Pancreas (tissue), 10 donors: Measurements from ENCODE around the gene OCEL1. TPM values are rescaled to one million over a fixed set of nuclear protein-coding genes. Genes with fewer than 3 reads are reported as not detected.

Experiments
- ATAC-seq, 4 donors: fragments of 200-7000 bp; cut with Tn5 transposase; one replicate each; pipeline versions ENCODE4 v1.8.0 to v1.9.1; 2020; ENCODE audit warnings: mild to moderate bottlenecking in 4 of 4, moderate library complexity in 4 of 4
- DNase-seq, 6 donors: peaks; one replicate each; pipeline ENCODE4 v3.0.0-alpha.2; 2020
- FAIRE-seq: peaks from 2 replicates; lab custom pipeline; 2012; peaks lifted over from hg19 to GRCh38; lab: Jason Lieb, UNC
- H3K27ac ChIP-seq, 4 donors: fragments of 200-600 bp; sonication (generic); 1 replicate in 3 of 4; 2 replicates in 1 of 4; pipeline versions ENCODE4 v1.5.0 to v1.8.0; 2020
- H3K27me3 ChIP-seq, 4 donors: fragments of 200-600 bp; one replicate each; pipeline ENCODE4 v1.8.0; 2021
- H3K36me3 ChIP-seq, 3 donors: fragments of 200-600 bp; sonication (generic) in 1 of 3; one replicate each; pipeline versions ENCODE4 v1.5.0 to v1.8.0; 2020 to 2021
- H3K4me1 ChIP-seq, 3 donors: fragments of 200-600 bp; one replicate each; pipeline ENCODE4 v1.8.0; 2021
- H3K4me3 ChIP-seq, 4 donors: fragments of 200-600 bp; sonication (generic) in 2 of 4; one replicate each; pipeline versions ENCODE4 v1.5.0 to v1.8.0; 2020 to 2021
- H3K9me3 ChIP-seq, 4 donors: fragments of 200-600 bp; one replicate each; pipeline ENCODE4 v1.8.0; 2021
- CTCF ChIP-seq, 4 donors: fragments of 200-600 bp; sonication (generic) in 3 of 4; IDR thresholded peaks; one replicate each; pipeline versions ENCODE4 v1.5.0 to v1.8.0; 2021; ENCODE audit warnings: antibody characterized with exemption in 4 of 4
- WGBS, 2 donors: extraction: QIAGEN DNeasy Blood & Tissue Kit; methylation state at CpG; one replicate each; pipeline ENCODE4 v1.1.7; 2013; 5-methylcytosine and 5-hydroxymethylcytosine counted together
- intact Hi-C, 3 donors: fragments of 100-400 bp; cut with DNase I; formaldehyde crosslinking; loops; one replicate each; pipeline versions ENCODE4 v1.11.1 to v1.14.2; 2022
- polyA plus RNA-seq, 2 donors: library from polyadenylated mRNA; stranded (reverse); fragments of 200-250 nt; gene quantifications; one replicate each; pipeline ENCODE4 v1.2.3, GENCODE V29; 2013
- total RNA-seq, 6 donors: library from RNA; stranded (reverse); fragmentation: NEBNext Ultra II Directional in 4 of 6; extraction: Animal tissue kit (Norgen Biotek cat#: 25700) in 4 of 6; gene quantifications; one replicate each; pipeline versions ENCODE4 v1.2.1 to v1.2.4, GENCODE V29; 2021 to 2023
- donor health status: healthy with polysubstance abuse.
- donor health status: DM: no; HTN: no; CAD: no; lungs with moderate emphysema.
- donor health status: DM: no; HTN: no; CAD: no.
- donor health status: control.
- donor health status: control.
- donor health status: Bipolar disorder and iron deficiency.
- donor health status: DM: yes; HTN: yes; CAD: no.
- donor health status: DM: no; HTN: no; CAD: no.
- donor health status: DM: no; HTN: no; CAD: no.
- donor health status: DM: yes; HTN: yes; CAD: no.

OCEL1 gene
- total and polyA plus RNA-seq, 8 donors = 13.4 to 28.4 (median 18.1) TPM

DNA sequence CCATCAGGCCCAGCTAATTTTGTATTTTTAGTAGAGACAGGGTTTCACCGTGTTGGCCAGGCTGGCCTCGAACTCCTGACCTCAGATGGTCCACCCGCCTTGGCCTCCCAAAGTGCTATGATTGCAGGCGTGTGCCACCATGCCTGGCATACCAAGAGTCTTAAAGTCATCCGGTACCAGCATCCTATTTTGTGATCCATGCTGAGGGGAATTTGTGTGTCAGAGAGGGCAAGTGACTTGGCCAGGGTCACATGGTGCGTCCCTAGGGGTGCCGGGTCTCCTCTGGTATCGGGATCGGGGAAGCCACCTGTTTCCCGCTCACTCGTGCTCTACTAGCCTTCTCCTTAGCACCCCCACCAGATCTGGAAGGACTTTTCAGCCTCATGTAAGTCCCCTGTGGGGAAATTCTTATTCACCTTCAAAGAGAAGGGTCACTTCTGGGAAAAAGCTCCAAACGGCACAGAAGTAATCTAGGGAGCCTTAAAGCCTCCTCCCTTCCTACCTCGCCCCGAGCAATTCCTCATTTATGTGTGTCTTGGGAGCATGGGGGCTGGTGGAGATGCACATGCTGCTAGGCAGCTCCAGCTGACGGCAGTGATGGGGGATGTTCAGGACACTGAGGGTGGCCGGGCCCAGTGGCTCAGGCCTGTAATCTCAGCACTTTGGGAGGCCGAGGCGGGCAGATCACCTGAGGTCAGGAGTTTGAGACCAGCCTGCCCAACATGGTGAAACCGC lies 49.6 kb downstream of the OCEL1 start:
- no peaks in the 10 kb centered on the region for H3K9me3 ChIP-seq
- WGBS, 2 donors = 90 to 94% methylated on average over 19 of the region's 19 CpGs
- no peak for TF ChIP-seq CTCF (IDR thresholded peaks at IDR 0.05)
- H3K4me1 ChIP-seq = no peaks in the 10 kb centered on the region
- no peak overlapping the region for H3K27ac ChIP-seq
- peaks cover 0 to 28% (median 14%) of the 10 kb centered on the region in 3 donors for H3K36me3 ChIP-seq
- no peak for DNase-seq
- intact Hi-C loops = loop anchor here in 1 of 3 donors (5.0 to 10.0 kb wide), 2 partner anchors 68 to 511 kb away; no protein-coding TSS in a partner anchor
- ATAC-seq = no peak
- no peak for FAIRE-seq
- H3K27me3 ChIP-seq = no peaks in the 10 kb centered on the region
- no peak overlapping the region for H3K4me3 ChIP-seq

Other genes with a start within 250 kb of the OCEL1 start
- gene CPAMD8, start 199.4 kb upstream of the OCEL1 start, total RNA-seq = 1 to 10 TPM in 3 of 6 donors, under 1 TPM in 3; 0.60 to 4.2 (median 0.99) TPM
- gene CPAMD8, start 199.4 kb upstream of the OCEL1 start, polyA plus RNA-seq = 1 to 10 TPM; 3.0 to 5.2 TPM
- gene HAUS8, start 150.8 kb upstream of the OCEL1 start, total RNA-seq = 1 to 10 TPM; 2.0 to 5.6 (median 2.1) TPM
- 10 to 100 TPM in 1 of 2 donors, 1 to 10 TPM in 1; 6.5 to 12.0 TPM for gene HAUS8, start 150.8 kb upstream of the OCEL1 start, polyA plus RNA-seq
- gene MYO9B, start 150.4 kb upstream of the OCEL1 start, total RNA-seq = 10 to 100 TPM; 16.6 to 49.2 (median 20.8) TPM
- 10 to 100 TPM; 40.9 to 53.4 TPM for gene MYO9B, start 150.4 kb upstream of the OCEL1 start, polyA plus RNA-seq
- 10 to 100 TPM; 12.8 to 22.4 (median 16.4) TPM for gene USE1, start 10.9 kb upstream of the OCEL1 start, total RNA-seq
- gene USE1, start 10.9 kb upstream of the OCEL1 start, polyA plus RNA-seq = 10 to 100 TPM; 43.3 to 46.6 TPM
- 10 to 100 TPM; 32.5 to 51.2 (median 39.7) TPM for gene NR2F6, start 19.7 kb downstream of the OCEL1 start, total RNA-seq
- gene NR2F6, start 19.7 kb downstream of the OCEL1 start, polyA plus RNA-seq = 10 to 100 TPM; 21.3 to 23.5 TPM
- gene USHBP1, start 38.5 kb downstream of the OCEL1 start, total RNA-seq = 1 to 10 TPM; 1.2 to 2.9 (median 1.8) TPM
- 10 to 100 TPM in 1 of 2 donors, 1 to 10 TPM in 1; 9.3 to 11.1 TPM for gene USHBP1, start 38.5 kb downstream of the OCEL1 start, polyA plus RNA-seq
- gene BABAM1, start 41.2 kb downstream of the OCEL1 start, total RNA-seq = 10 to 100 TPM; 25.5 to 46.8 (median 31.8) TPM
- gene BABAM1, start 41.2 kb downstream of the OCEL1 start, polyA plus RNA-seq = 10 to 100 TPM; 64.1 to 71.1 TPM
- under 1 TPM in 5 of 6 donors, not detected in 1; 0.04 to 0.59 (median 0.12) TPM for gene ANKLE1, start 55.7 kb downstream of the OCEL1 start, total RNA-seq
- gene ANKLE1, start 55.7 kb downstream of the OCEL1 start, polyA plus RNA-seq = under 1 TPM; 0.23 to 0.35 TPM
- gene ABHD8, start 77.2 kb downstream of the OCEL1 start, total RNA-seq = 1 to 10 TPM; 5.2 to 8.6 (median 6.0) TPM
- 1 to 10 TPM; 8.5 TPM for gene ABHD8, start 77.2 kb downstream of the OCEL1 start, polyA plus RNA-seq
- 10 to 100 TPM; 32.4 to 41.9 (median 37.1) TPM for gene MRPL34, start 79.6 kb downstream of the OCEL1 start, total RNA-seq
- gene MRPL34, start 79.6 kb downstream of the OCEL1 start, polyA plus RNA-seq = 10 to 100 TPM; 42.9 to 78.1 TPM
- 10 to 100 TPM in 3 of 6 donors, 1 to 10 TPM in 3; 6.1 to 12.4 (median 9.3) TPM for gene DDA1, start 83.3 kb downstream of the OCEL1 start, total RNA-seq
- gene DDA1, start 83.3 kb downstream of the OCEL1 start, polyA plus RNA-seq = 10 to 100 TPM; 21.4 to 25.4 TPM
- 10 to 100 TPM in 1 of 6 donors, 1 to 10 TPM in 5; 4.9 to 10.2 (median 5.4) TPM for gene ANO8, start 108.6 kb downstream of the OCEL1 start, total RNA-seq
- gene ANO8, start 108.6 kb downstream of the OCEL1 start, polyA plus RNA-seq = 10 to 100 TPM in 1 of 2 donors, 1 to 10 TPM in 1; 7.1 to 19.0 TPM
- 10 to 100 TPM in 3 of 6 donors, 1 to 10 TPM in 3; 9.1 to 15.2 (median 11.2) TPM for gene GTPBP3, start 111.3 kb downstream of the OCEL1 start, total RNA-seq
- gene GTPBP3, start 111.3 kb downstream of the OCEL1 start, polyA plus RNA-seq = 10 to 100 TPM; 17.9 to 28.2 TPM
- gene PLVAP, start 151.1 kb downstream of the OCEL1 start, total RNA-seq = 10 to 100 TPM; 32.0 to 86.5 (median 58.4) TPM
- gene PLVAP, start 151.1 kb downstream of the OCEL1 start, polyA plus RNA-seq = 10 to 100 TPM; 70.5 to 87.6 TPM
- under 1 TPM in 2 of 6 donors, not detected in 4; 0.23 to 0.56 TPM for gene CCDC194, start 168.0 kb downstream of the OCEL1 start, total RNA-seq
- gene CCDC194, start 168.0 kb downstream of the OCEL1 start, polyA plus RNA-seq = not detected
- gene BST2, start 179.4 kb downstream of the OCEL1 start, total RNA-seq = 10 to 100 TPM in 4 of 6 donors, 1 to 10 TPM in 2; 3.9 to 34.6 (median 15.4) TPM
- gene BST2, start 179.4 kb downstream of the OCEL1 start, polyA plus RNA-seq = 10 to 100 TPM; 15.7 to 17.3 TPM
- 10 to 100 TPM; 20.6 to 27.3 (median 23.5) TPM for gene MVB12A, start 193.8 kb downstream of the OCEL1 start, total RNA-seq
- gene MVB12A, start 193.8 kb downstream of the OCEL1 start, polyA plus RNA-seq = 10 to 100 TPM; 43.7 to 58.7 TPM
- gene TMEM221, start 222.4 kb downstream of the OCEL1 start, total RNA-seq = under 1 TPM; 0.13 to 1.00 (median 0.46) TPM
- under 1 TPM; 0.16 to 0.42 TPM for gene TMEM221, start 222.4 kb downstream of the OCEL1 start, polyA plus RNA-seq
- not detected for gene NXNL1, start 234.7 kb downstream of the OCEL1 start, total RNA-seq
- gene NXNL1, start 234.7 kb downstream of the OCEL1 start, polyA plus RNA-seq = under 1 TPM in 1 of 2 donors, not detected in 1; 0.19 TPM
- gene SLC27A1, start 244.3 kb downstream of the OCEL1 start, total RNA-seq = 10 to 100 TPM in 3 of 6 donors, 1 to 10 TPM in 3; 9.4 to 18.1 (median 10.2) TPM
- gene SLC27A1, start 244.3 kb downstream of the OCEL1 start, polyA plus RNA-seq = 10 to 100 TPM; 31.4 to 37.1 TPM